Adipose tissue (tissue), 3 donors: ENCODE data around the gene ATP4A. TPM values are rescaled to one million over a fixed set of nuclear protein-coding genes. Genes with fewer than 3 reads are reported as not detected.
"Not testable (repeated sequence)": the region's sequence is repeated elsewhere in the genome, so short reads cannot be mapped to it uniquely, and the experiment has no call there.

Source experiments
- H3K27ac ChIP-seq: one replicate; pipeline ENCODE4 v1.5.1; 2013; ENCODE audit warnings: low read depth, low read length
- WGBS, 3 donors: extraction: QIAGEN DNeasy Blood & Tissue Kit; methylation state at CpG; one replicate each; pipeline ENCODE4 v1.1.7; 2013; 5-methylcytosine and 5-hydroxymethylcytosine counted together
- polyA plus RNA-seq, 3 donors: library from polyadenylated mRNA; stranded (reverse); fragments of 200-250 nt; gene quantifications; one replicate each; pipeline ENCODE4 v1.2.3, GENCODE V29; 2013
- donor health status: healthy with polysubstance abuse.
- donor health status: Bipolar disorder and iron deficiency.
- donor health status: healthy.

Gene ATP4A
- 10 to 100 TPM in 1 of 3 donors, 1 to 10 TPM in 2; 1.2 to 74.4 (median 2.9) TPM for polyA plus RNA-seq

DNA sequence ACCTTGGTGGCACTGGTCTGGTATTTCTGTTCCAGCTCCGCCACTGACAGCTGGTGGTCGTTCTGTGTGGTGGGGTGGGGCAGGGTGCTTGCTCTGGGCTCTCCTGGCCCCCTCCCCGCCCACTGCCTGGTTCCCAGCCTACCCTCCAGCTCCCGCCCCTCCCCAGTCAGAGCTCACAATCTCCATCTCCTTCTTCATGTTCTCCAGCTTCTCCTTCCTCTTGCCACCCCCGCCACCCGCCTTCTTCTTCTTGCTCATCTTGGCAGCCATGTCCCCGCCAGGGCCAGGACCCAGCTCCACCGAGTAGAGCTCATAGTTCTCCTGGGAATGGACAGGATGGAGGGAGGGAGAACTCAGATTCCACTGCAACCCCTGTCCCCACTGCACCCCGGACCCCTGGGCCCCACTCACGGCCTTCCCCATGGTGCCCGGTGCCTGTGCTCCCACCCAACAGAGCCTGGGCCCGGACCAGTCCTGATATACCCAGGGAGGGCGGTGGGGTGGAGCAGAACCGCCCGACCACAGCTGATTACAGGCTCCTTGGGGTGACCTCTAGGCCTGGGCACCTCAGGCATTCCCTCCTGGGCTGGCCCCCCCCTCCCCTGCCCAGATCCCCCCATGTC lies at the start of gene ATP4A:
Gene ATP4A, minus strand, starts transcription at position 452 of the 623 bp plus-strand sequence. Its CDS starts 29 bp downstream, at position 423.
- no peak within 1 kb of the TSS for H3K27ac ChIP-seq
- 65 to 75% (median 70%) methylated on average over 11 to 15 of the region's 15 CpGs for WGBS, 3 donors

DNA sequence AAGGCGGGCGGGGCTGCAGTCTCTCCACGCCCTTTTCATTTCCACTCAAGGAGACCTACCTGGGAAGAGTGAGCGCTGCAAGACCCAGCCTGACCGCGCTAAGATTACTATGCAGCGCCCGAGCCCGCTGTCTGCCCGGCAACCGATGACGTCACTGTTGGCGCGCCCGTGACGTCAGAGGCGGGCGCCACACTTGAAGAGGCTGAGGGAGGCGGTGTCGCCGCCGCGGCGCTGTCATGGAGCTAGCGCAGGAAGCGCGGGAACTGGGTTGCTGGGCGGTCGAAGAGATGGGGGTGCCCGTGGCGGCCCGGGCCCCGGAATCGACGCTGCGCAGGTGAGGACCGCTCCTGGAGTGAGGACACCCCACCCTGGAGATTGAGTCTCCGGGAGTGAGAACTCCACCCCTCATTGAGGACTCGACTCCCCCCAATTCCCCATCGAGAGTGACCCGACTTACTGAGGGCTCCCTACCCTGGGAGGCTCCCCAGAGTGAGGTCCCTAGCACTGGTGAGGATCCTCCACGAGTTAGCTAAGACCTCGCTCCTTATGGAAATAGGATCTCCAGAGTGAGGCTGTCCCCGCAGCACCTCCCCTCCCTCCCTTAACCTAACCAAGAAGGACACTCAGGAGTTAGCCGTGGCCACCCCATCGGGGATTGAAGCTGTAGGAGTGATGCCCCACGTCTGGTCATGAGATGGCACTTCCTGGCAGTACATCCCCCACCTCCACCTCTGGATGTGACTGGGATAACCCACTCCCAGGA lies 49.3 kb upstream of the ATP4A start, which contains the start of gene HAUS5:
Gene HAUS5, plus strand, starts transcription at position 177 of the 763 bp plus-strand sequence. Its CDS starts 60 bp downstream, at position 237.
- no peak within 1 kb of the TSS for H3K27ac ChIP-seq
- 0 to 1% (median 0%) methylated on average over 47 of the region's 47 CpGs for whole genome bisulfite sequencing, 3 donors

DNA sequence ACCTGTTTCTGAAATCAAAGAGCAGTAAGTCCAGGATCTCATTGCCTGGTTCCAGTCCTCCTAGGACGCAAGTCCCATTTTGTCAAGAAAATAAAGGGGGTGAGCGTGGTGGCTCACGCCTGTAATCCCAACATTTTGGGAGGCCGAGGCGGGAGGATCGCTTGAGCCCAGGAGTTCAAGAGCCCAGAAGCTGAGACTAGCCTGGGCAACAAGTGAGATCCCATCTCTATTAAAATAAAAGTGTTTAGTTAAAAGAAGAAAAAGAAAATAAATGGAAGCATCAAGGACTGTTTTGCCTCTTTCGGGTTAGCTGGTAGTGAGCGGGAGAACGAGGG lies 48.7 kb upstream of the ATP4A start:
- H3K27ac ChIP-seq = no peak overlapping the region
- WGBS, 3 donors = 30 to 43% (median 35%) methylated on average over 9 of the region's 9 CpGs

DNA sequence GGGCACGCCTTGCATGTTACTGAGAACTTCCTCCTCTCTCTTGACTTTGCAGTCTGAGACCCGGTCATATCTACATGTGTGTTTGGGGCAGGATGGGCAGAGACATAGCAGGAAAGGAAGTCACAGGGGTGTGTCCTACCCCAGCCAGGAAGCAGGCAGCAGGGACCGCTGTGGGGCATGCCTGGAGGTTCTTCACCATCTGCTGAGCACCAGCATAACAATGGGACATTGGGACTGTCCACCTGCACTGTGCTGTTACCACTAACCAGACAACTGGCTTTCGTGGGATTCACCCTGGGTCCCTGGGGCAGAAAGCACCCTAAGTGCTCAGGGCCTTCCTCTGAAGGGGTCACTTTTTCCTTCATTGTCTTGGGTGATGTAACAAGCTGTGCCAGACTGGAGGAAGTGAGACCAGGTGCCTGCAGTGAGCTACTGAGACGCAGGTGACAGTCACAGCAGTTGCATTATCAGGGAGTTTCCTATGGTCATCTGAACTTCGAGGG lies 46.4 kb upstream of the ATP4A start:
- WGBS, 3 donors = 44 to 68% (median 47%) methylated on average over 6 of the region's 6 CpGs
- no peak overlapping the region for H3K27ac ChIP-seq

DNA sequence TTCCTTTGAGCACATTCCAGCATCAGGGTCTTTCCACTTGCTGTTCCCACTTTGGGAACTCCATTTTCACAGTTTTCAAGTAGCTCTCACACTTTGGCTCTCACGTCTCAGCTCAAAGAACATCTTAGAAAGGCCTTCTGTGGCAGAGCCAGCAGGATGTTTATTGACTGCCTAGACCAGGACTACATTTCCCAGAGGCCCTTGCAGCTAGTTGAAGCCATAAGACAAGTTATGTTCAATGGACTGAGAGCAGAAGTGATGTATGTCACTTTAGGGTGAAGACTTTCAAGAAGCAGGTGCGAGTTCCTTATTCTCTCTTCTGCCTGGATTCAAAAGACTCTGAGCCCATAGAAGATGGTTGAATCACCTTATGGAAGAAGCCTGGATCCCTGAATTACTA lies 44.8 kb upstream of the ATP4A start:
- no peak overlapping the region for H3K27ac ChIP-seq
- 69 to 87% (median 81%) methylated on average over 2 of the region's 2 CpGs for WGBS, 3 donors

DNA sequence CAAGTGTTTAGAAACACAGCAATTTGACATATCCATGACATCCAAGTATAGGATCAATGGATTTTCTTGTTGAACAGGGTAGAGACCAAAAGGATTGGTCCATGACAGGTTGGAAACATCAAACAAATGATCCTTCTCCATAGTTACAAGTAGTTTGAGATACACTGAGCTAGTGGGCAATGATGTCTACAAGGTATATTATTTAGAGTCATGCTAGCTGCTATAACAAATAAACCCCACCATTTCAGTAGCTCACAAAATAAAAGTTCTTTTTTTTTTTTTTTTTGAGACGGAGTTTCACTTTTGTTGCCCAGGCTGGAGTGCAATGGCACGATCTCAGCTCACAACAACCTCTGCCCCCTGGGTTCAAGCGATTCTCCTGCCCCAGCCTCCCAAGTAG lies 44.2 kb upstream of the ATP4A start:
- WGBS, 3 donors = 77 to 91% (median 85%) methylated on average over 2 to 3 of the region's 3 CpGs
- H3K27ac ChIP-seq = no peak overlapping the region

DNA sequence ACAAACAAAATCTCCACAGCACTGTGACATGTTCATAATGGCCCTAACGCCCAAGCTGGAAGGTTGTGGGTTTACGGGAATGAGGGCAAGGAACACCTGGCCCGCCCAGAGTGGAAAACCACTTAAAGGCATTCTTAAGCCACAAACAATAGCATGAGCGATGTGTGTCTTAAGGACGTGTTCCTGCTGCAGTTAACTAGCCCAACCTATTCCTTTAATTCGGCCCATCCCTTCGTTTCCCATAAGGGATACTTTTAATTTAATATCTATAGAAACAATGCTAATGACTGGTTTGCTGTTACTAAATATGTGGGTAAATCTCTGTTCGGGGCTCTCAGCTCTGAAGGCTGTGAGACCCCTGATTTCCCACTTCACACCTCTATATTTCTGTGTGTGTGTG lies 43.7 kb upstream of the ATP4A start:
- 85 to 89% (median 88%) methylated on average over 8 of the region's 8 CpGs for WGBS, 3 donors
- not testable (repeated sequence) for H3K27ac ChIP-seq

DNA sequence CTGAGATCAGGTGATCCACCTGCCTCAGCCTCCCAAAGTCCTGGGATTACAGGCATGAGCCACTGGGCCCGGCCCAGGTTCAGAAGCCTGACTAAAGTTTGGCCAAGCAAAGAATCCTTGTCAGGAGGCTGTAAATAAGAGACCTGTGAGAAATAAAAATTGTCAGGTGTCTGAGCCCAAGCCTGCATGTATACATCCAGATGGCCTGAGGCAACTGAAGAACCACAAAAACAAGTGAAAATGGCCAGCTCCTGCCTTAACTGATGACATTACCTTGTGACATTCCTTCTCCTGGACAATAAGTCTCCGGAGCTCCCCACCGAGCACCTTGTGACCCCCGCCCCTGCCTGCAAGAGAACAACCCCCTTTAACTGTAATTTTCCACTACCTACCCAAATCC lies 41.0 kb upstream of the ATP4A start:
- 82 to 92% (median 84%) methylated on average over 4 of the region's 4 CpGs for WGBS, 3 donors
- H3K27ac ChIP-seq = not testable (repeated sequence)

DNA sequence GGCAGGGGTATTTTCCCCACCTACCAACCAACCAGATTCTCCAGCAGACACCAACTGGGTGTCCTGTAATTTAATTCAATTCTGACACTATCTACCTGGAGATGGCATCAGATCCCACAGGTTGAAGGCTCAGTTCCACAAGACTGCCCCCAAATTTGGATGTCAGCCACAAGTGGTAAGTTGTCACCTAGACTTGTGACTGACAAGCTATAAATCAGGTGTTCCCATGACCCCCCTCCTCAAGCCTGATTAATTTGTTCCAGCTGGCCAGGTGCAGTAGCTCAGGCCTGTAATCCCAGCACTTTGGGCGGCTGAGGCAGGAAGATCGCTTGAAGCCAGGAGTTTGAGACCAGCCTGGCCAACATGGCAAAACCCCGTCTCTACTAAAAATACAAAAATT lies 38.5 kb upstream of the ATP4A start:
- no peak overlapping the region for H3K27ac ChIP-seq
- WGBS, 3 donors = 88 to 93% (median 90%) methylated on average over 3 of the region's 3 CpGs

DNA sequence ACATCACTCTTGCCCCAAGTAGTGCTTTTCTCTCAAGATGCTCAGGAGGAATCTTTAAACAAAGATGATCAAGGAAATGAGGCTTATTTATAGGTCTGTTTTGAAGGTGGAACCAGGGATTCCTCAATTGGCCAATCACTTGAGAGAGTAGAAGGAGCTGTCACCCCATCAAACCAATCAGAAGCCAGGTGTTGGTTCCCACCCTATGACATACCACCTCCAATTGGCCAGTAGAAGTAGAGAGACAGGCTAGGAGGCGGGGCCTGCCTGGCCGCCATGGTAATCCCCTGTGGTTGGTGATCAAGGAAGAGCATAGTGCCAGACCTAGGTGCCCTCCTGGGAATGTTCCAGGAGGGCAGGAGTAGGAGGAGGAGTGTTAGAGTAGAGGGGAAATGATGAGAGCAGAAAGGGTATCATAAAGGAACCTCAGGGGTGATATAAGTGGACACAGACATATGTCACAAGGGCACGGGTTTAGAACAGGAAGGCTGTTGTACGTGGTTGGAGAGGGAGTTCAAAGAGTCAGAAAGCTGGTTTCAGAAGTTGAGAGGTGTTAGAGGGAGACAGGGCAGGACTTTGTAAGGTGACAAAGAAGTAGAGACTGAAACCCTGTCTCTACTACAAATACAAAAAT lies 33.0 kb upstream of the ATP4A start:
- WGBS, 3 donors = 56 to 68% (median 58%) methylated on average over 4 of the region's 4 CpGs
- H3K27ac ChIP-seq = no peak overlapping the region

DNA sequence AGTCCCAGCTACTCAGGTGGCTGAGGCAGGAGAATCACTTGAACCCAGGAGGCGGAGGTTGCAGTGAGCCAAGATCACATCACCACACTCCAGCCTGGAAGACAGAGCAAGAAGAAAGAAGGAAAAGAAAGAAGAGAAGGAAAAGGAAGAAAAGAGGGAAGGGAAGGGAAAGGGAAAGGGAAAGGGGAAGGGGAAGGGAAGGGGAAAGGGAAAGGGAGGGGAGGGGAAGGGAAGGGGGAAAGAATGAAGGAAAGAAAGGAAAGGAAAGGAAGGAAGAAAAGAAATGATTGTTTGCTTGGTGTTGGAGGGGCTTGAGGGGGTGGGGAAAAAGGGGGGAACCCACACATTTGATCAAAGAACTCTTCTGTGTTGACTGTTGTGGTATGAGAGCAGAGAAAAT lies 32.5 kb upstream of the ATP4A start:
- no peak overlapping the region for H3K27ac ChIP-seq
- 94 to 100% (median 94%) methylated on average over 1 of the region's 1 CpG for WGBS, 3 donors

DNA sequence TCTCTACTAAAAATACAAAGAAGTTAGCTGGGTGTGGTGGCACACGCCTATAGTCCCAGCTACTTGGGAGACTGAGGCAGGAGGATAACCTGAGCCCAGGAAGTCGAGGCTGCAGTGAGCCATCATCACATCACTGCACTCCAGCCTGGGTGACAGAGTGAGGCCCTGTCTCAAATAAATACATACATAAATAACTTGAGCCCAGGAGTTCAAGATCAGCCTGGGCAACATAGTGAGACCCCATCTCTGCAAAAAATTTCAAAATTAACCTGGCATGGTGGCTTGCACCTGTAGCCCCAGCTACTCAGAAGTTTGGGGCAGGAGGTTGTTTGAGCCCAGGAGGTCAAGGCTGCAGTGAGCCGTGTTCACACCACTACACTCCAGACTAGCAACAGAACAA lies 31.6 kb upstream of the ATP4A start:
- not testable (repeated sequence) for H3K27ac ChIP-seq
- WGBS, 3 donors = 73 to 86% (median 82%) methylated on average over 3 of the region's 3 CpGs

DNA sequence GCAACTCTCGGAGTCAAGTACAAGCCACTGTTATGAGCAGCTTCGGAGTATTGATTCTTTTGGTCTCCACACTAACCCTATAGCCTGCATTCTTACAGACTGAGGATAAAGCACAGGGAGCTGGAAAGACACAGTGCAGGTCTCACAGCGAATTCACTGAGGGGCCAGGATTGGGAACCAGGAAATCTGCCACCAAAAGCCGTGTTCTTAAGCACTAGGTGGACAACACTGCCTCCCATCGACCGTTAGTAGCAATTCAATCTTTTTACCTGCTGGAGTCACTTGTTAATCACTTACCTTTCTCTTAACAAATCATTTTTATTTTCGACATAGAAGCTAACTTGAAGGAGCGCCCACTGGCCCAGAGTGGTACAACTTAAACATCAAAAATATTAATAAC lies 28.8 kb upstream of the ATP4A start:
- no peak overlapping the region for H3K27ac ChIP-seq
- WGBS, 3 donors = 14 to 22% (median 17%) methylated on average over 8 of the region's 8 CpGs

DNA sequence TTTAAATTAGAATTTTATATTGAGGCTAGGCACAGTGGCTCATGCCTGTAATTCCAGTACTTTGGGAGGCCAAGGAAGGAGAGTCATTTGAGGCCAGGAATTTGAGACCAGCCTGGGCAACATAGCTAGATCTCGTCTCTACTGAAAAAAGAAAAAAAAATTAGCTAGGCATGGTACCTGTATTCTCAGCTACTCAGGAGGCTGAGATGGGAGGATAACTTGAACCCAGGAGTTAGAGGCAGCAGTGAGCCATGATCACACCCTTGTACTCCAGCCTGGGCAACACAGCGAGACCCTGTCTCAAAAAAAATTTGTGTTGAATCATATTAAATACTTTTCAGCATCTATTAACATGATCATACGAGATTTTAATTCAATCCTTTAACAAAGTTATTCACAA lies 27.4 kb upstream of the ATP4A start:
- no peak overlapping the region for H3K27ac ChIP-seq
- WGBS, 3 donors = 80 to 91% (median 85%) methylated on average over 3 of the region's 3 CpGs

DNA sequence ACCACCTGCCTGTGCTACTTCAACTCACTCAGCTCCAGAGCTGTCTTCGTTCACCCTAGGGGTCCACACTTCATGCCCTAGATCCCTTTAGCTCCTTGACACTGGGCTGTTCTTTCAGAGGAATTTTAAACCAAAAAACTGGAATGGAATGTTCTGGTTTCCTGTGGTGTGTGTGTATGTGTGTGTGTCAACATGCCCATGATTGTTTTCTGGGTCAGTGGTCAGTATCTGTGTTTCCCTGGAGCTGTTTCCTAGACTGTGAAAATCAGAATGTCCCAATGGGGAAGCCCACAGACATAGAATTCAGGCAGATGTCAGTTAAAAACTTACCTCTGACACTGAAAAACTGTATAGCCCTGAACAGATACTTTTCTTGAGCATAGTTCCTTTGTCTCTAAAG lies 23.9 kb upstream of the ATP4A start:
- H3K27ac ChIP-seq = no peak overlapping the region
- WGBS, 3 donors = 36 to 55% (median 48%) methylated on average over 1 of the region's 1 CpG

DNA sequence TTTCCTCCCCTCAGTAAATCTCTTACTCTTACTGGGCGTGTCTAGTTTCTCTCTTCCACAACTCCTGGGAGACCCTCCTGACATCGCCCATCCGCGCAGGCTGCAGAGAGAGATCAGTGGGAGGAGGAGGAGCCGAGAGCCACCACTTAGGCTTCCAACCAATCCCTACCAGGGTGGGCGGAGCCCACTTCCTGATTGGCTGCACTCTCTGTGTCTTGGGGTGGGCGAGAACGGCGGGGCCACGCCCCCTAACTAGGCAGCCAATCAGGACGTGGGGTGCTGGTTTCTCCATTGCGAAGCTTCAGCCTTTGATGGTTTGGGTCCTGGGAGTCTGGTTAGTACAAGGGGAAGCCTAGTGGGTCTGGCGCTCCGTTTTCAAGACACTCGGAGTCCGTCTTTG lies 22.4 kb upstream of the ATP4A start, which contains the start of gene PMIS2:
Gene PMIS2, plus strand, starts transcription at position 326 of the 400 bp plus-strand sequence. CDS start 87 bp downstream, outside the sequence.
- 32 to 50% (median 45%) methylated on average over 16 of the region's 16 CpGs for WGBS, 3 donors
- H3K27ac ChIP-seq = no peak within 1 kb of the TSS

DNA sequence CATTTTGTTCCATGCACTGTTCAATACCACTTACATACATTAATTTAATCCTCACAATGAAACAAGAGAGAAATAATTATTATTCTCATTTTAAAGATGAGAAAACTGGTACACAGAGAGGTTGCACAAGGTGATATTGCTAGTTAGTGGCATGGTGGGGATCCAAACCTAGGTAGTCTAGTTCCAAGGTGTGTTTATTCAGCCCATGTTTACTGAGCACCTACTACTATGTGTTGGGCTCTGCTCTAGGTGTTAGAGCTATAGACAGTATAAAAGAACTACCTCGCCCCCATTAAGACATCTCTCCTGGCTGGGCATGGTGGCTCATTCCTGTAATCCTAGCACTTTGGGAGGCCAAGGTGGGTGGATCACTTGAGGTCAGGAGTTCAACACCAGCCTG lies 19.3 kb upstream of the ATP4A start:
- WGBS, 3 donors = 68 to 92% (median 83%) methylated on average over 1 of the region's 1 CpG
- no peak overlapping the region for H3K27ac ChIP-seq

DNA sequence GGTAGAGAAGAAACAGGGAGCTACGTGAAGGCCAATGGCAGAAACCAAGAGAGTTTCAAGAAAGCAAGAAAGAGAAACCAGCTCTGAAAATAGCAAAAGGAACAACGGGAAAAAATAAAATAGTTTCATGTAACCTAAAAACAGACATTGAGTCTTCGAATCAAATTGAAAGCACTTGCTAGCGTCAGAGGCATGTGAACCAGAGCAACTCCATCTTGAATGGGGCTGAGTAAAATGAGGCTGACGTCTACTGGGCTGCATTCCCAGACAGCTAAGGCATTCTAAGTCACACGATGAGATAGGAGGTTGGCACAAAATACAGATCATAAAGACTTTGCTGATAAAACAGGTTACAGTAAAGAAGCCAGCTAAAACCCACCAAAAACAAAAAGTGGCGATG lies 15.2 kb upstream of the ATP4A start:
- WGBS, 3 donors = 65 to 76% (median 68%) methylated on average over 7 of the region's 7 CpGs
- no peak overlapping the region for H3K27ac ChIP-seq

DNA sequence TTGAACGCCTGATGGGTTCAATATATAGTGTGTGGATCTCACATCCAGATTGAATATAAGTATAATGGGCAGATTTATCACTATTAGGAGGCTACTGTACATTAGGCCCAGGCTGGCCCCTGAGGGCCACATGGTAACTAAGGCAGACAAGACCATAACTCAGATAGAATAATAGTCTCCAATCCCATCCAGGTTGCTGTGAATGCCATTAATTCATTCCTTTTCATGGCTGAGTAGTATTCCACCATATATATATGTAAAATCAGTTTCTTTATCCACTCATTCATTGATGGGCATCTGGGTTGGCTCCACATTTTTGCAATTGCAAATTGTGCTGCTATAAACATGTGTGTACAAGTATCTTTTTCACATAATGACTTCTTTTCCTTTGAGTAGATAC lies 14.5 kb upstream of the ATP4A start:
- H3K27ac ChIP-seq = no peak overlapping the region
- 76 to 94% (median 84%) methylated on average over 1 of the region's 1 CpG for WGBS, 3 donors
